HAP-1 (cell line): ENCODE measurements around the gene KCNMA1.
"Not testable (repeated sequence)": the region's sequence is repeated elsewhere in the genome, so short reads cannot be mapped to it uniquely, and the experiment has no call there.

Experiments
- DNase-seq, 2 experiments: peaks; one replicate each; pipeline ENCODE4 v3.0.0-alpha.2; 2016 to 2020; ENCODE audit warnings: low spot score in 2 of 2
- H3K27me3 ChIP-seq: fragments of 250-450 bp; sonication (Bioruptor Pico); 2 replicates; pipeline ENCODE4 v1.5.1; 2020; ENCODE audit warnings: low read depth, mild to moderate bottlenecking, moderate library complexity
- H3K36me3 ChIP-seq: fragments of 250-450 bp; sonication (Bioruptor Pico); replicated peaks from 2 replicates; pipeline ENCODE4 v1.5.1; 2020; ENCODE audit warnings: mild to moderate bottlenecking
- H3K4me1 ChIP-seq: fragments of 250-450 bp; sonication (Bioruptor Pico); 2 replicates; pipeline ENCODE4 v1.5.1; 2020; ENCODE audit warnings: mild to moderate bottlenecking
- H3K4me3 ChIP-seq: fragments of 250-450 bp; sonication (Bioruptor Pico); 2 replicates; pipeline ENCODE4 v1.5.1; 2020; ENCODE audit warnings: mild to moderate bottlenecking, moderate library complexity
- H3K9me3 ChIP-seq: fragments of 250-450 bp; sonication (Bioruptor Pico); 2 replicates; pipeline ENCODE4 v1.5.1; 2020; ENCODE audit warnings: mild to moderate bottlenecking, moderate library complexity
- in situ Hi-C: fragments of 300-500 bp; cut with MboI; formaldehyde crosslinking; loops from 3 replicates; pipeline ENCODE4 v1.14.3; 2020; ENCODE audit warnings: low sequenced_read_pairs, inconsistent platforms, mixed read lengths

KCNMA1 gene

DNA sequence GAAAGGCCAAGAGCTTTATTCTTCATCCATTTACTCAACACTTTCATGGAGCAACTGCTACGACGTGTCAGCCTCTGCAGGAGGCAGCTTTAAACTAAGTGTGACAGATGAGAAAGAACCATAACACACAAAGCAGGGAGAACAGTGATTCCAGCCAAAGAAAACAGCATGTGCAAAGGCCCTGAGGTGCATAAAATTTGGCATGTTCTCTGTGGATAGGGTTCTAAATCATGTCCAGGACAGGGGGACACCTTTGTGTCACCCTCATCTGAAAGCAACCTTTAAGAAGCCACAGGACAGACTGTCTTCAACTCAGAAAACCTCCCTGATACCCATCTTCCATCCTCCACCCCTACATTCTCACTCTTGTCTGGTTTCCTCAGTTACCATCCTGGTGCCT, 116.6 kb downstream of the KCNMA1 start:
- DNase-seq = no peak
- Histone ChIP-seq H3K4me1 (no peaks in the 10 kb centered on the region), H3K36me3 (no peaks in the 10 kb centered on the region), H3K27me3 (peaks cover 12% of the 10 kb centered on the region), H3K9me3 (no peaks in the 10 kb centered on the region), H3K4me3 (no peak overlapping the region)
- in situ Hi-C loops = no loop called here

DNA sequence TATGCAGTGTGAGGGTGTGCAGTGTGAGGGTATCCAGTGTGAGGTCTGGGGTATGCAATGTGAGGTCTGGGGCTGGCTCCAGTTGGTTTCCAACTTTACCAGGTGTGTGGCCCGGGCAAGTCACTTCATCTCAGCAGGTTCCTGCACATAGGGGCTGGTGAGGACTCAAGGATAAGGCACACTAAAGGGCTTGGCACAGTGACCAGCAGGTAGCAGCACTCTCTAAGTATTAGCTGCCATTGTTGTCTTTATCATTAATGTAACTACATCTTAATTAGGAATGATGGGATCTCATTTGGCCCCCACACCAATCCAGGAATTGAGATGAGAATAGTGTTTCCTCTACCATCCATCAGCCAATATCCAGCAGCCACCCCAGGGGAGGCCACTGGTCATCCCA, 117.3 kb downstream of the KCNMA1 start:
- Histone ChIP-seq H3K4me1 (no peaks in the 10 kb centered on the region), H3K4me3 (no peak overlapping the region), H3K9me3 (no peaks in the 10 kb centered on the region), H3K27me3 (peaks cover 11% of the 10 kb centered on the region), H3K36me3 (no peaks in the 10 kb centered on the region)
- DNase-seq = no peak
- in situ Hi-C loops = no loop called here

DNA sequence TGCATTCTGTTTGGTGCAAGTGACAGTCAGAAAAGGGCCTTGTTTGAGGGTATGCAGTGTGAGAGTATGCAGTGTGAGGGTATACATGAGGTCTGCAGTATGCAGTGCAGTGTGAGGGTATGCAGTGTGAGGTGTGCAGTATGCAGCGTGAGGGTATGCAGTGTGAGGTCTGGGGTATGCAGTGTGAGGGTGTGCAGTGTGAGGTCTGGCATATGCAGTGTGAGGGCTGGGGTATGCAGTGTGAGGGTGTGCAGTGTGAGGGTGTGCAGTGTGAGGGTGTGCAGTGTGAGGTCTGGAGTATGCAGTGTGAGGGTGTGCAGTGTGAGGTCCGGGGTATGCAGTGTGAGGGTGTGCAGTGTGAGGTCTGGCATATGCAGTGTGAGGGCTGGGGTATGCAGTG, 117.8 kb downstream of the KCNMA1 start:
- H3K36me3 ChIP-seq, H3K9me3 ChIP-seq, H3K27me3 ChIP-seq, H3K4me1 ChIP-seq, H3K4me3 ChIP-seq, DNase-seq, in situ Hi-C loops: not testable (repeated sequence)

DNA sequence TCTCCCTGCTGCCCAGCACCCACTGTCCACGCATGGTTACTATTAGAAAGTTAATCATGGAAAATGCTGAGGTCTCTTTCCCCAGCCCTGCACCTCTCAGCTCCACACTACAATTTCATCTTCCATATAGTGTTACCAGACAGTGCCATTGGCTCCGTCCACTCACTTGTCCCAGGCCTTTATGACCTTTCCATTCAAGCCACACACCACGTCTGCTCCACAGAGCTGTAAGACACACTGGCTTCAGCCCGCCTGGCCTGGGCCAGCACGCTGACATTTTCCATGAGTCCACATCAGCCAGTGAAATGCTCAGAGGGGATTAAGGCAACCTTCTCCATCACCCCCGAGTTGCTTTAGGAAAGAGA, 118.7 kb downstream of the KCNMA1 start:
- H3K36me3 ChIP-seq = no peaks in the 10 kb centered on the region
- no peak overlapping the region for H3K4me3 ChIP-seq
- no peak for DNase-seq
- in situ Hi-C loops = no loop called here
- H3K27me3 ChIP-seq = peaks cover 7% of the 10 kb centered on the region
- H3K9me3 ChIP-seq = no peaks in the 10 kb centered on the region
- H3K4me1 ChIP-seq = no peaks in the 10 kb centered on the region

DNA sequence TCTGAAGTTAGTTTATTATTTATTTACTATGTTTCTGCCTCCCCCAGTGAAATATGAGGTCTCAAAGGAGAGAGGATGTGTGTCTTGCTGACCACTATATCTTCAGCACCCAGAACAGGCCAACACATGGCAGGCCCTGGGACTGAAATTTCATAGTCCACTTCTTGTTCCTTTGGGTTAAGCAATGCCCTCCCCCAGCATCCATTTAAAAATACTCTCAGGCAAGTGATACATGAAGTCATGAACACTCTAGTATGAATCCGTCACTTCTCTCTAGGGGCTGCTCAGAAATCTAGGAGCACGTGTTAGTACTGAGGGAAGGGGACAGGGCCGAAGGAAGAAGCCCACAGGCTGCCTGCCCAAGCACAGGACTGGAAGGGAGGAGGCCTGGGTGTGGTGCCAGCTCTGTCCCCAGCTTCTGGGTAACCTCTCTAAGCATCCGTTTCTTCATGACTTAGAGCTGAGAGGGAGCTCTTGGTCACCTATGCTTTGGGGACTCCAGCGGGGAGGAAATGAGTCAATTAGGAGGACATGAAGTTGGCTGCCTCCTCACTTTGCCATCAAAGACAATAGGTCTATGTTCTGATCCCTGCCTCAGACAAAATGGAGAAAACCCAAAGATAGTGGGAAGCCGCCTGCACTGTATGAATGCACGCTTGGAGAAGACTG, 119.2 kb downstream of the KCNMA1 start:
- Histone ChIP-seq H3K27me3 (peaks cover 2% of the 10 kb centered on the region; the same call in 1 of the 2 replicates), H3K4me3 (no peak overlapping the region), H3K9me3 (no peaks in the 10 kb centered on the region), H3K36me3 (no peaks in the 10 kb centered on the region), H3K4me1 (no peaks in the 10 kb centered on the region)
- no peak for DNase-seq
- in situ Hi-C loops = no loop called here

DNA sequence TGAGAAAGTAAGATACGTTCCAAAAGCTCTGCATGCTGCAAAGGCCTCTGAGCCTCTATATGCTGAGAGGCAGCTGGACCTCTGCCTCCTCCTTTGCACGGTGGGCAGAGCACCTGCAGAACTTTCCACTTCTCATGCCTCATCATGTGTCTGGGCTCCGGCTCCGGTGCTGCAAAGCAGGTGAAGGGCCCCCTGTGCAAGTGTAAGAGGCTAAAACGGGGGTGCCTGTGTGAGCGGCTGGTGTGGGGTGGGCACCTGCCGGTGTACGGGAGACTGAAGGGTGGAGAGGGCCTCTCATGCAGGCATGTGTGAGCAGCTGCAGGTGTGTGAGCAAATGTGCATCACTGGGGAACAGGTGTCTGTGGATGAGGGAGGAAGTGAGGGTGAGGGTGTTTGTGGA, 121.0 kb downstream of the KCNMA1 start:
- no peaks in the 10 kb centered on the region for H3K36me3 ChIP-seq
- H3K4me3 ChIP-seq = no peak overlapping the region
- in situ Hi-C loops = no loop called here
- H3K27me3 ChIP-seq = no peaks in the 10 kb centered on the region
- no peaks in the 10 kb centered on the region for H3K9me3 ChIP-seq
- no peaks in the 10 kb centered on the region for H3K4me1 ChIP-seq
- DNase-seq = no peak

DNA sequence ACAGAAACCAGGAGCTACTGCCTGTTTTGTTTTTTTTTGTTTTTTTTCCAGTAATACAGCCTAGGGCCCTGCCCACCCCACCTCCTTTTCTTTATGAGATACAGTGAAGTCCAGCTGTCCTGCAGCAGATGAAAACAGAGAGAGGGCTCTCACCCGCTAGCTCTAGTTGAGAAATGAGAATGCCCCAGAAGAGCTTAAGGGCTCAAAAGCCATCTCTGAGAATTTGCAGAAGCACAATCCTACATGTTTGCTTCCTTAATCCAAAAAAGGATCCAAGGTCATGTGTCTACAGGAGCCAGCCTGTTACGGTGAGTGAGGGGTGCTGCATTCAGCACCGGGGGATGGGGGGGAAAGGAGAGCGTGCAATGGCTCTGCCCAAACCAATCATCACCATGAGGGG, 122.7 kb downstream of the KCNMA1 start:
- Histone ChIP-seq H3K27me3 (no peaks in the 10 kb centered on the region), H3K36me3 (no peaks in the 10 kb centered on the region), H3K4me3 (no peak overlapping the region), H3K4me1 (no peaks in the 10 kb centered on the region), H3K9me3 (no peaks in the 10 kb centered on the region)
- in situ Hi-C loops = no loop called here
- no peak for DNase-seq

DNA sequence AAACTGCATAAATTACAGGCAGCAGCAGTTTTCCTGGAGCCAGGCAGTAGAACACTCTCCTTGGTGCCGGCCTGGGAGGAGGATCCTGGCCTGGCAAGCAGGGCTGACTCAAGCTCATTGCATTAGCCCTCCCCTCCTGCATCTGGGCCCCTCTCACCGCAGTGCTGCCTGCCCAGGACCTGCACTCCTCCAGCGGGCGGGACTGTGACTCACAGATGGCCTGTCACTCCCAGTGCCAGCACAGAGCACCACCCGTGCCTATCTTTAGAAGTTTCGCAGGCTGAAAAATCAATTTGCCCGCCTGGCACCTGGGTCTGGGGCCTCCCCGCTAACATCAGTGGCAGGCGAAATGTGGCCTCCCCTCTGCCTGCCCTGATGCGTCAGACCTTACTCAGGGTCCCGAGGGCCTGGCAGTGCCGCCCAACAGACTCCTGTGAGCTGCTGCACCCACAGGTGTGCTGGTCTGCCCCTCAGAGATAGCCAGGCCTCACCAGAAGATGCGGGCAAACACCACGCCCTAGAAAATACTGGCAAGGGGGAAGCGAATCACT, 123.8 kb downstream of the KCNMA1 start:
- no peak for DNase-seq
- H3K9me3 ChIP-seq = no peaks in the 10 kb centered on the region
- H3K27me3 ChIP-seq = no peaks in the 10 kb centered on the region
- no peak overlapping the region for H3K4me3 ChIP-seq
- H3K4me1 ChIP-seq = no peaks in the 10 kb centered on the region
- no peaks in the 10 kb centered on the region for H3K36me3 ChIP-seq
- in situ Hi-C loops = no loop called here

DNA sequence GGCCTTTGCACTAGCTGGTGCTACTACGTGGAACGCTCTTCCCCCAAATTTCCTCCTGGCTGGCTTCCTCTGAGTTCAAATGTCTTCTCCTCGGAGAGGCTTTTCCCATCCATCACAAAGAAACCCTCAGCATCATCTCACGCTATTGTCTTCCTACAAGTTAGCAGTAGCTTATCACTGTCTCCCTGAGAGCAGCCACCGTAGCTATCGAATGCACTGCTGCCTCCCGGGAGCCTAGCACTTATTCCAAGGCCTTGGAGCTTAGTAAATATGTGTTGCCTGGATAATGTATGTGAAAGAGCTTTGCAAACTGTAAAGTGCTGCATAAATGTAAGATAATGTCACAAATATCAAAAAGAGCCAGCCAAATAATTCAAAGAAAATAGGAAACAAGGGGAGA, 124.4 kb downstream of the KCNMA1 start:
- H3K9me3 ChIP-seq = no peaks in the 10 kb centered on the region
- no peaks in the 10 kb centered on the region for H3K27me3 ChIP-seq
- no peak for DNase-seq
- no peak overlapping the region for H3K4me3 ChIP-seq
- H3K4me1 ChIP-seq = no peaks in the 10 kb centered on the region
- in situ Hi-C loops = no loop called here
- no peaks in the 10 kb centered on the region for H3K36me3 ChIP-seq

DNA sequence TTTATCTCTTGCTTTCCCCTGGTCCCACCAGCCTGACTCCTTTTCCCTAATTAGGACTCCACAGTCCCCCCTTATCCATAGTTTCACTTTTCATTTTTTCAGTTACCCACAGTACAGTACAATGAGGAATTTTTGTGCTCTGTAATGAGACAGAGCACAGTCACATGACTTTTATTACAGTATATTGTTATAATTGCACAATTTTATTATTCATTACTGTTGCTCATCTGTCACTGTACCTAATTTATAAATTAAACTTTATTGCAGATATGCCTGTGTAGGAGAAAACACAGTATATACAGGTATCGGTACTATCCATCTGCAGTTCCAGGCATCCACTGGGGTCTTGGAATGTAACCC, 125.4 kb downstream of the KCNMA1 start:
- in situ Hi-C loops = no loop called here
- Histone ChIP-seq H3K27me3 (no peaks in the 10 kb centered on the region), H3K36me3 (no peaks in the 10 kb centered on the region), H3K9me3 (no peaks in the 10 kb centered on the region), H3K4me3 (no peak overlapping the region), H3K4me1 (no peaks in the 10 kb centered on the region)
- DNase-seq = no peak

DNA sequence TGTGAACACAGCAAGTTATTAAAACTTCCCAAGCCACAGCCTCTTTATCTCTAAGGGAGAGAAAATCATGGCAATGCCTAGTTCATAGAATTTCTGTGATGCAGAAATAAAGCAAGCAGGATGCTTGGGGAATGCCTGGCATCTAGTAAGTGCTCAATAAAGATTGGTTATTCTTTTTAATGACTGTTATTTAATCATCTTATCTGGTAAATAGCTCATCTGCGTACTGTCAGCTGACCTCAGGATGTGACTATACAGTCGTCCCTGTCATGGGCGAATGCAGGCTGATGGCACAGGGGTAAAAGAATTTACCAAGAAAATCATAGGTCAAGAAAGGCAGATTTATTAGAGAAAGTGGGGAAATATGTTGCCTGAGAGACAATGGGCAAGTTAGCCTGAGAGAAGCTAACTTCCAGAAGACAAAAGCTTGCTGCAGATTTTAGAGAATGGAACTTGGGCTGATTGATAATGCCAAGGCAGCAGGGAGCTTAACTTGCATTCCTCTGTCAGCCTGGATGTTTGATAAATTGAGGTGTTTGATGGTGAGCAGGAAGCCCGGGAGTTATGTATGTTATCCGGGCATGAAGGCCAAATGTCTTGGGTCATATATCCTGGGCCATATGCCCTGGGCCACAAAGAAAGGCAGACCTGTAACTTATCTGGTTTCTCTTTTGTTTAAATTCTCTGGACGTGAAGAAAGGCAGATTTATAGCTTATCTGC, 126.0 kb downstream of the KCNMA1 start:
- no peak for DNase-seq
- Histone ChIP-seq H3K27me3 (no peaks in the 10 kb centered on the region), H3K4me1 (no peaks in the 10 kb centered on the region), H3K9me3 (no peaks in the 10 kb centered on the region), H3K36me3 (no peaks in the 10 kb centered on the region), H3K4me3 (no peak overlapping the region)
- in situ Hi-C loops = no loop called here

DNA sequence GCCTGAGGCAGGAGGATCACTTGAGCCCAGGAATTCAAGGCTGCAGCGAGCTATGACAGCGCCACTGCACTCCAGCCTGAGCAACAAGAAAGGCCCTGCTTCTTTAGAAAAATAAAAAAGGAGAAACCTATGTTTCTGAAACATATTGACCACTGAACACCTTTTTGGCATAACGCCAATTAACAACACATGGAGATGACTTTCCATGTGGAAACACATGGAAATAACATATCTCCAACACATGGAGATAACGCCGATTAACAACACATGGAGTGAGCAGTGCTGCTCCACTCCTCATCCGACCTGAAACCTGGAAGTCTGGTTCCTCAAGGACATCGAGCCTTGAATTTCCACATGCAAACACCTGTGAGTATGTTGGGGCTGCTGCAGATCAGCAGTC, 126.9 kb downstream of the KCNMA1 start:
- no peak overlapping the region for H3K4me3 ChIP-seq
- in situ Hi-C loops = no loop called here
- no peaks in the 10 kb centered on the region for H3K9me3 ChIP-seq
- no peaks in the 10 kb centered on the region; the same call in 1 of the 2 replicates for H3K27me3 ChIP-seq
- H3K4me1 ChIP-seq = no peaks in the 10 kb centered on the region
- DNase-seq = no peak
- no peaks in the 10 kb centered on the region for H3K36me3 ChIP-seq

DNA sequence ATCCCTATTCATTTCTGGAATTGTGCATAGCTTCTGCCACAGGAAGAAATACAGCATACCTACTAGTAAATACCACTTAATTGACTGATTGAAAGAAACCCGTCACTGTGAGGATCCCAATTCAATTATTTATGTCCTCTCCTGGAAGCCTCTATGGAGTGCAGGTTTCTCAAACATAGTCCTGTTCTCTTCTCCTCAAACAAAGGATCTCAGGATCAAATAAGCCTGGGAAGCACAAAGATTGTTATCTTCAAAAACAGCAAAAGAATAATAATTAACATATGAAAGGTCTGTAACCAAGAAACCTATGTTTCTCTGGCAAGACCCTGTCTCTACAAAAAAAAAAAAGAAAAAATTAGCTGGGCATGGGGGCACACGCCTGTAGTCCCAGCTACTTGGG, 127.3 kb downstream of the KCNMA1 start:
- DNase-seq = no peak
- Histone ChIP-seq H3K4me3 (no peak overlapping the region), H3K9me3 (no peaks in the 10 kb centered on the region), H3K4me1 (no peaks in the 10 kb centered on the region), H3K36me3 (no peaks in the 10 kb centered on the region), H3K27me3 (no peaks in the 10 kb centered on the region; the same call in 1 of the 2 replicates)
- in situ Hi-C loops = no loop called here

DNA sequence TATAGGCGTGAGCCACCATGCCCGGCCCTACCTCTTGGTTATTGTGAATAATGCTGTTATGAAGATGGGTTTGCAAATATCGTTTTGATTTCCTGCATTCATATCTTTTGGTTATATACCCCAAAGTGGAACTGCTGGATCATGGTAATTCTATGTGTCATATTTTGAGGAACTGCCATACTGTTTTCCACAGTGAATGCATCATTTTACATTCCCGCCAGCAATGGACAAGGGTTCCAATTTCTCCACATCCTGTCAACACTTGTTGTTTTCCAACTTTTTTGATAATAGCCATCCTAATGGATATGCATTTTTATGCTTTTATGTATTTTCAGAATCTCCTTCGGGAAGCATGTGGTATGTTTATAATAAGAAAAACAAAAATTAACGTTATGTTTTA, 128.2 kb downstream of the KCNMA1 start:
- Histone ChIP-seq H3K4me1 (no peaks in the 10 kb centered on the region), H3K9me3 (no peaks in the 10 kb centered on the region), H3K4me3 (no peak overlapping the region), H3K27me3 (no peaks in the 10 kb centered on the region; the same call in 1 of the 2 replicates), H3K36me3 (no peaks in the 10 kb centered on the region)
- in situ Hi-C loops = no loop called here
- no peak for DNase-seq
